NCI-H748 (cell line): ENCODE measurements around the gene MACROD2.

ENCODE experiments used
- DNase-seq: peaks from one replicate; lab custom pipeline; 2025; ENCODE audit not compliant: unreplicated experiment; lab: John Stamatoyannopoulos, UW

MACROD2 gene

DNA sequence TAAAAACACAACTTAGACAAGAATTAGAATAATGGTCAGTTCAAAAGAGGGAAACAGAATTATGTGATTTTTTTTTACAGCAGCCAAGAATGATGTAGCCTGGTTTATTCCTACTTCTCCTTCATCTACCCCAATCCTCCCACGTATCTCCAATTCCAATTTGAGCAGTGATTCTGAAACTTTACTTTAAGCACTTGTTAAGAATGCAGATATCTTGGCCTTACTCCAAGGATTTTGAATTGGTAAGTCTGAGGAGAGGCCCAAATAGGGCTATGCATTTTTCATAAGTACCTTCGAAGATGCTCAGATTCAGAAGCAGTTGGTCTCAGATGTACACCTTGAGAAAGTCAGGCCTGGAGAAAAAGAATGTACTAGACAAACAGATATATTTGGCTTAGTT is 575.5 kb downstream of the MACROD2 start:
- DNase-seq = no peak

DNA sequence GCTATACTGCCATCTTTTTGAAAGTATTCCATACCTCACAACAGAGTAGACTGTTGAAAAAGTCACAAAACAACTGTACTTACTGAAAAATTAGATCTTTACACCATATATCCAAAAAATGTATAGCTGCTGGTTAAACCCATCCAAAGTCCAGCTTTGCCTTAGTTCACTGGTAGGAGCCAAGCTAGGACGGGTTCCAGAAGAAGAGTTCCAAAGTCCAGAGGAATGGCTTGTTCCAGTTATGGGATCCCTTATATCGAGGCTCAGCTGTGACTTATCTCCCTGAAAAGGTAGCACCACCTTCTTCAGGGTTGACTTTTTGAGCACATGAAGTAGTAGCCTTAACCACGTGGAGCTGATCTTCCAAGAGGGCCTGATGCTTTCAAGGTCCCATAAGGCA is 578.4 kb downstream of the MACROD2 start:
- DNase-seq = no peak

DNA sequence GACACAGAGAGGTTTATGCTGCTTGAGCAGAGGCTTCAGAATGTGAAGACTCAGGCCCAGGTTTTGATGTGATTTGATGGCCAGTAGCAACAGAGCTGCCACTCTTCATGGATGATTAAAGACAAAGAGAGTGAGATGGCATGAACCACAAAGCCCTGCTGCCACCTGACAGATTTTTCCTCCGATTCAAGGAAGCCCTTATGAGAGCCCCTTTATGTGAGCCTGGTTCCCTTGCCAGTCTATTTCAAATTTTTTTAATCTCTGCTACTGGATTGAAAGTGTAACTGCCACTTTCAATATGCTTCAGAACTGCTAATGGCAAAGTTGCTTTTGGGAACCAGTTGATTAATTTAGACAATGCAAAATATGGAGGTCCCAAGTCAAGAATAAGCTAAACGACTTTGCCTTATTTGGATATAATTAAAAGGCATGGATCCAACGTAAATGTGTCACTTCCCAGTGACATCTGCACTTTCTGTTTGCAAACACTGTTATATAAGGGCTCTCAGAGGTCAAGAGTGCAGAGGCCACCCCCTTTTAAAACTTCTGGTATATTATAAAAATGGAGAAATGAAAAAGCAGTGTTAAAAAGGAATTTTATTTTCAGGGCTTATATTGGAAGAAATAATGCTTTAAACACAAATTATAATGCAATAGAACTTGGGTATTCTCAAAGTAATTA is 581.0 kb downstream of the MACROD2 start:
- no peak for DNase-seq

DNA sequence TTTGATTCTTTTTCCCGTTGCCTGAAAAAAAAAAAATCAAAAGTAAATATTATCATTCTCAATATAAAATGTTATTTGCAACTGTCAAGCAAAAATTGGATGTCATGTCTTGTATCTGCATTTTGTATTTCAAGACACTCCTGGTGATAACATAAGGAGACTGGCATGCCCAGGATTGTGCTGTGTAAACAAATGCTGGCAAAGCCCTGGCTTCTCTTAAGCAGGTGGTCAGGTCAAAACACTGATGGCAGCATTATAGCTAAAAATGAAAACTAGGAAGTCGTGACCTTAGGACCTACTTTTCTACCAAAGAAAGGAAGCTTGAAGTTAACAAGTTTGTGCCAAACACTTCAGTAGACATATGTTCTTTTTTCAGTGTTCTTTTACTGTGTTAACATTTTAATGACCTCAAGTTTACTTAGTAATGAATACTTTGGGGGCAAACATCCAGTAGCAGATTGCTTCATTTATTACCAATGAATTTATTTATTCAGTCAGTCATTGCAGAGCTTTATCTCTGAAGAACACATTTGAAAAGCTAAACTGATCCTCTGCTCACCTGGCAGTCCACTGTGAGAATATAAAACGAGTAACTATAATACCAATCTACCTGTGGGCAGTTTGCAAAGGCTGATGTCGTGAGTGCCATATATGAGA is 585.2 kb downstream of the MACROD2 start:
- peak; percentile 88 for DNase-seq

DNA sequence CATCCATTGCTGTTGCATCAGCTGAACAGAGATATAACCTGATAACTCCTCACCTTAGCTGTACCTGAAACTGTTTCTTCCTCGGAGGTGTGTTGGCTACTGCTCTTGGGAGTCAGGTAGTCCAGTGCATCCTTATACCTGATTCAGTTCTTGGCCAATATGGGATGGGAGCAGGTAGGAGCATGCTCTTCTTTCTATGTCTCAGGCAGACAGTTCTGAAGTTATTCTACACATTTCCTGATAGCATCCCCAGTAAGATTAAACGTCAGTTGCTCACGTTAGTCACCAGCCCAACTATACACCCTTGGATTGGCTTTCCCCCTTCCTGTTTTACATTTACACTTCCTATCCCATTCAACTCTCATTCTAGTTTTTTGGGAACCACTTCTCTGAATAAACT is 586.4 kb downstream of the MACROD2 start:
- no peak for DNase-seq

DNA sequence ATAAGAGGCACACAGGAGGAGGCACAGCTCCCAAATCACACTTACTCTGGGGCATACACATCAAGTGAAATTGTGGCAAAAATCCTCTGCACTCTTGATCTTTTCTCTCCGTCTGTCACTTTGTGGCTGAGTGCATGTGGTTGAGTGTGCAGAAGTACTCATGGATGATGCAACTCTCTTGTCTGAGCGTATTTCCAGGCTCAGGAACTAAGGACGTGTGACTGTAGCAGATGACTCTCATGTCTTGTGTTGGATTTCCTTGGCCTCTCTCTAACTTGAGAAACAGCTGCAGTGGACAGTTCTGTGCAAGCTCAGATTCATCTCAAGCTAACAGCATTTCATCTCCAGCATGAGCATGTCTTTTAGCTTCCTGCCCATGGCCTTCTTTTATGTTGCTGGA is 587.5 kb downstream of the MACROD2 start:
- DNase-seq = no peak

DNA sequence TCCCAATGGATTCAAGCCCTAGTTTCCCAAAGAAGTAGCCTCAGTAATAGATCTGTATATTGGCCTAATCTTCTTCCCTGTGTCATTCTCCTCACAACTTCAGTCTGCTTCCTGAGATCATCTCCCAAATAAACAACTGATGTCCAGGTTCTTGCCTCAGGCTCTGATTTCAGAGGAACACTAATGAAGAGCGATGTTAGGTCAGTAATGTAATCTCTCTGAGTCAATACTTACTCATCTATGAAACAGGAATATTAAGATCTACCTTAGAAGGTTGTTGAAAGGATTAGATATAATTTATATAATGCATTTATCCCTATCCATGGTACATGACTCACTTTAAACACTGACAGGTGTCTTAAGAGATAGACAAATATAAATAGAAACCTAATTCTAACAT is 588.1 kb downstream of the MACROD2 start:
- peak; percentile 79 for DNase-seq

DNA sequence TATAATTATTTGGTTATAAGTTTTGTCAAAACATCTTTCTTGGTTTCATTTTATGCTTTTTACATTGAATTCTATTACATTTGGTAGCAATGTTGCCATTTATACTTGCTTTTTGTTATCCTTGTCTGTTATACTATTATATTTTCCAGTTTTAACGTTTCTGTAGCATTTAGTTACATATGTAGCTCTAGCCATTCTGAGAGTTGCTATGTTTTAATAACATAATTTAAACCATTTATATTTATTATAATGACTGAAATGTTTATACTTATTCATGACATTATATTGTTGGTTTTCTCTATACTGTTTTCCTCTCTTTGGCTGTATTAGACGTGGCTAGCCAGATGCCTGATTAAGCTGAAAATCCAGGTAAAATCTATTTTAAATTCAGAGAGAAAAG is 594.1 kb downstream of the MACROD2 start:
- DNase-seq = no peak

DNA sequence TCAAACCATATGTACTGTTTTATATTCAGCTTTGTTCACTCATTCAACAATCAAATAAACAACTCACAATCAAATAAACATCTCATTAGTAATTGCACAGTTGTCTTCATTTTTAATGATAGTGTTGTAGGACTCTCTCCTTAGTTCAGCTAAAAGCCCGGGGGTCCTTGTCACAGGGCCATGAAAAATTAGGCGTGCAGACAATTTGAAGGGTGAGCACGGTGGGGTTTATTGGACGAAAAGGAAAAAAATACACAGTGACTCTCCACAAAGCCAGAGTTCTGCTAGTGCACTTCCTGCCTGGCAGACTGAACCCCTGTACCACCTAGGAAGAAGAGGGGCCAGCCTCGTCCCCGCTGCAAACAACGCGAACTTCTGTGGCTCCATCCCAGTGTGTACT is 599.7 kb downstream of the MACROD2 start:
- DNase-seq = no peak

DNA sequence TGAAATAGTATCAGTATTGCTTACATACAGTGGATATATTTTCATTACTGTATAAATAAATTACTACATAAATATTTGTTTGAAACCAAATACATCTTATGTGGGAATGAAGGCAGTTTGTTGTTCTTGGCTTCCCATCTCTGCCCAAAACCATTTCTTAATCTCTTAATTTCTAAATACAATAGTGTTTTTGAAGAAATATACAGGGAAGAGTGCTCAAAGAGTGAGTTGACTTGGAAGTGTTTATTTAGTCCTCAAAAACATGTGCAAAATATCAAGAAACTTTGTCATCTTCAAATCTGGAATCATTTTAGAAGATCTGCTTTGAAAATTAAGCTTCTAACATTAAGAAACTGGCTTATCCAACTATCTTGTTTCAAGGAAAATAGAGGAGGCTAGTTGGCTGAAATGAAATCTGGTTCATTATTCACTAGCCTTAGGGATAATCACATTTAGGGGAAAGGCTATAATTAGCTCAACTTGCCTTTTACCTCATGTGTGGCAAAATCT is 601.9 kb downstream of the MACROD2 start:
- DNase-seq = peak; percentile 21

DNA sequence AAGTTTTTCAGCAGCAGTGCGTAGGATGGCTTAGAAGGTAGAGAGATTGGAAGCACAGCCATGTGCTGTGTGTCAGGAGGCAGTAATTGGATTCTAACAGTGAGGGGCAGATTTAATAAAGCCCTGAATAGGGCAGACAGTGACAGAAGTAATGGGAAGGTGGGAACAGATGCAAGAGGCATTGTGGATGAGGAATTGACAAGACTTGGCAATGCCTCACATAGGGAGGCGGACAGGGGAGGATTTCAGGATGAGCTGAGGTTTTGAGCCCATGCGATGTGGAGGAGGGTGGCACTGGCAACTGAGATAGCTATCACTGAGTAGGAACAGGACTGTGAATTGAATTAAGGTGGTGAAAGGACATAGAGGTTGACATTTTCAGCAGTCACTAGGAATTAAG is 604.3 kb downstream of the MACROD2 start:
- no peak for DNase-seq

DNA sequence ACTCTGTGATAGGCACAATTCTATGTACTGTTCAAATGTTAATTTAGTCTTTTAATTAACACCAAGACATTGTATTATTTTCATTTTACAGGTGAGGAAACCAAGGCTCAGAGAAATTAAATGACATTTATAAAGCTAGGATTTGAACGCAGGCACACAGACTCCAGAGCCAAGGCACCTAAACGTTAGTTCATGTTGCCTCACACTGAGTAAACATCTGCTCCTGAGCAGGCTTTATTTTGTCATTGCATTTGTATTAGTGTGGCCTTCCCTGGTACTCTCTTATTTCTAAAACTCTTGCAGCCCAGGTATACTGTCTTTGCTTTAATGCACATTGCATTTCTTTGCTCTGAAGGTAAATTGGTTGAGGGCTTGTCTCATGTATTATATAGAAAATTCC is 605.2 kb downstream of the MACROD2 start:
- DNase-seq = no peak

DNA sequence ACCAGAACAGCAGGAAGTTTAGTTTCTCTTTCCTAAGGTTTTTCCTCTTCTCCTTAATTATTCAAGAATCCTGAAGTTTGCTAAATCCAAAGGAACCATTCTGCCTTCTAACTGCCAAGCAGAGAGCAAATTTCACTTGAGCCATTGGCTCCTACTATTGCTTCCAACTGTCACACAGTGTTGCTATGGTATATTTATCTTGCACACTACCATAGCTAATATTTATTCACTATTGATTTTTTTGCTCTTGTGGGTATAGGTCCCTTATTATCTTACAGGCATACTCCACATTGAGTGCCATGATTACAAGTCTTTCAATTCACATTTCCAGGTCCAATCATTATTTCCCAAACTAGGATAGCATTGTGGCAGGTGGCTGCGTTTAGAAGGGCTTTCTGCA is 608.8 kb downstream of the MACROD2 start:
- peak; percentile 73 for DNase-seq

DNA sequence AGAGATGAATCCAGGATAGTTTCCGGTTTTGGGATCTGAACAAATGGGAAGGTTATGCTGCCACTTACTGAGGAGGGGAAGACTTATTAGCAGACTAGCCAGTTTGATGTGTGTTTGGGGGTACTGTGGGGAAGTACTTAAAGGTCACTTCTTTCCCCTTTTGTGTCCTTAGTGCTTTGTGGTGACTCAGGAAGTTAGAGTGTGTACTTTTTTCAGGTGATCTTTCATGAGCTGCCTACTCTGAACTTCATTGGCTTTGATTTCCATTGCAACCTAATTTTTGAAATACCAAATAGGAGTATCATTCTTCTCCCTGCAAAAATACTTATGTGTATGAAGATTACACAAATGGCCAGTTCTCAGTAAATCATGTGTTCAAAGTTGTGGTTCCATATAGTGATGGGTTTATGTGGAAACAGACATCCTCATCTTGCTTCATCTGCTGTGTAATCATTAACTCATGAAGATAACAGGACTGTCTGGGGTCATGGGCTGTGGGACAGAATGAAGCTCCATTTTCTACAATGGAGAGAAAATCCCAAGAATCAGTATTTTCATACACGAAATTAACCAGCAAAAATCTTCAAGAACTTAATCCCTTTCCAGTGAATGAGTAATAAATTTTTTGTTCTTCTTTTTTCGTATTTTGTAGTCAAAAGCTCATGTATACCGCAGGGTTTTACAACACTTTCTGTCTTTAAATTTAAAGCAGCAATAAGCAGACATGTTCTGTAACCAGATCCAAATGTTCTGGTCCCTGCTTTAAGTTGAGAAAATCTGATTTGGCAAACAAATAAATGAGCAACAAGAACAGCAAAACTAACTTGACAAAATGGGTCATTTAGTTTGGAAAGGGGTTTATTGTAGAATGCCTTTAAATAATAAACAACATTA is 614.3 kb downstream of the MACROD2 start:
- no peak for DNase-seq

DNA sequence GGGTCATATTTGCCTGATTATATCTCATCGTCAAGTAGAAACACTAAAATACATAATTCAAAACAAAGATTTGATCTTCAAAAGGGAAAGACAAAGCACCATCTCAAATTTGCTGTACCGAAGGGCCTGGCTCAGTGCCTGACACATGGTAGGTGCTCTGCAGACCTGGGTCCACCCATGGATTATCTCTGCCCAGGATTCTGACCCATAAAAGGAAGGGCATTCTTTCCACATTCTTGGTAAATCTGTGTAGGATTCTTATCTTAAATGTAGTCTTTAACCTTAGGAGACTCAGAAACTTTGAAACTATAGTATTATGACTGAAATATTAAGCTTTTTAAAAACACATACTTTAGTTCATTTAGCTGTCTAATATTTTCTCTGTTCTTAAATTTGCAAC is 616.2 kb downstream of the MACROD2 start:
- no peak for DNase-seq

DNA sequence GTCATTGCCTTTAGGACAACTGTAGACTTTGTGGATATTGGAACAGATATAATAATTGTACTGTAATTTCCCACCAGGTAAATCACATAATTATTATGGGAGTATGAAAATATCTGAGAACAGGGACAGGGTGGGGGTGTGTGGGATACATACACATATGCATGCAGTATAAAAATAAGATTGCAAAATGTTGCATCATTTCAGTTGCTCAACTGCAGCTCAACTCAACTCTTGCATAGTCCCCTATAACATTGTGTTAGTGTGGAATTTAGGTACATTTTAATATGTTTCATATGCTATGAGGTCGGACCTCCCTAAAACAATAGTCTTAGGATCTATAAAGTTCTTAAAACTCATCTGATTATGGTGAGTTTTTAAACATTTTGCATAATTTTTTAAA is 617.1 kb downstream of the MACROD2 start:
- DNase-seq = no peak

DNA sequence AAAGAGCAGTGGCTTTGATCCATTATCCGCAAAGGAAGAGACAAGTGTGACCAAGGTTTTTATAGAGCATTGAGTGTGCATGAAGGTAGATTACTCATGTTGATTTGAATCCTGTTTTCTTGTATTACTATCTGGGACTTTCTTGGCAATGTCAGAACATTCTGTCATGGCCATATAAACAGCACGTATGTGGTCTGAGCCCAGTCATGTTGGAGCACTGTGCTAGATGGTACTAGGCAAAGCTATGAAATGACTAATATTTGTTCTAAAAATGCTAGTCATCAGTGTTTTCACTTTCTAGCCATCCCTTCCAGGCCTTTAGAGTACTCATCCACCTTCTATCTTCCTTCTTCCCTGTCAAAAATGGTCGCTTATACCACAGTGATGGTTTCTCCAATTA is 620.7 kb downstream of the MACROD2 start:
- DNase-seq = no peak

DNA sequence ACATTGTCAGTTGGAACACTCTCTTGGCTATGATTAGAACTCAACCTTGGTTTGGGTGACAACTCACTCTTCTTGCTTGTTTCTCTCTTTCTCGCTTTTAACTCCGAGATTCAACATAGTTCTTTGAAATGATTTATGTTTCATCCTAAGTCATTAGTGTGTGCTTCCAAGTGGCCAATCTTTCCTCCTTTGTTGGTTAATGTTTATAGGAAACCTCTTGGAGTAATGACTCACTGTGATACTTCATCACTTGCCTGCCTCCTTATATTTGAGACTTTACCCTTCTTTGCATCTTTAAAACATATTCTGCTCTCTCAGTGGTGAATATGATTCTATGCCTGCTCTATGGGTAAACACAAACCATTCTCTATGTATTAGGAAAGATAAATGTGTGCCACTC is 621.8 kb downstream of the MACROD2 start:
- DNase-seq = no peak

DNA sequence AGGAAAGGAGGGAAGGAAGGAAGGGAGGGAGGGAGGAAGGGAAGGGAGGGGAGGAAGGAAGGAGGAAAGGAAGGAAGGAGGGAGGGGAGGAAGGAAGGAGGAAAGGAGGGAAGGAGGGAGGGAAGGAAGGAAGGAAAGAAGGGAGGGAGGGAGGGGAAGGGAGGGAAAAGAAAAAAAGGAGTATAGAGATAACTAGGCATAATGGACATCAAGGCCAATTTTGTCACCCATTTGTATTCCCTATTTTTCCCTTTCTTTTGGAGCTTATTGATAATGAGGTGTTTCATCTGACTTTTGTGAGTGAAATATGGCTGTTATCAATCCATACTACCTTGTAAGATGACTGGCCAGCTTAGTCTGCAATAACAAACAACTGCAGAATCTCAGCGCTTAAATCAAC is 624.1 kb downstream of the MACROD2 start:
- DNase-seq = no peak

DNA sequence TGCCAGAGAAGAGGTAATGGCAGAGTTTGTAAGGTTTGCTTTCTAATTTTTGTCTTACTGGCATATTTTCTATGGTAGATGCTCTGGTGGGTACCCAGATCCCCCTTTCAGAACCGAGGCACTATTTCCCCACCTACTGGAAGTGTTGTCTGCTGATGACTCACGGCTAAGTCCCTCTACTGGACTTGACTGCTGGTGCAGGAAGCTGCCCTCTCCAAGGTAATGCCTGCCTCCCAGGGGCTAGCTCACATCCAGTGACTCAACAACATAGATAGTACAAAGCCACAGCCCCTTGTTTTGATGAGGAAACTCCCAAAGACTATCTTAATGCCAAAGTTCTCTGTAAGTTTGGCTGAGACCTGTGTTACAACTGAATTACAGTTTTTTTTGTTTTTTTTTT is 627.5 kb downstream of the MACROD2 start:
- peak; percentile 25 for DNase-seq

DNA sequence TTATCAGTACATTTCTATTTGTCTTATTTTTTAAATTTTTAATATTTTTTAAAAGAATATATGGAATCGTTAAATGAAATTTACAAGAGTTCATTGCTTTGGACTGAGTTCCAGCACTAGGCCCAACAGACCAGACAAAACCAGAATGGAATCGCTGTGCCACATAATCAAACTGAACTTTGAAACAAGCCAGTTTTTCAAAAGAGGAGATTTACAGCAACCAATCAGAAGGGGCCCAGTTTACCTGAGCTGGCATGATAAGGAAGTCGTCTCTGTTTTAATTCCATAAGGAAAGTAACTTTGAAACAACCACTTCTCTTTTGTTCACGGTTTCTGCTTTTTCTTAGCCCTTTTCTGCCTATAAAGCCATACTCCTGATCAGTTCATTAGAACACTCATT is 635.7 kb downstream of the MACROD2 start:
- DNase-seq = no peak

DNA sequence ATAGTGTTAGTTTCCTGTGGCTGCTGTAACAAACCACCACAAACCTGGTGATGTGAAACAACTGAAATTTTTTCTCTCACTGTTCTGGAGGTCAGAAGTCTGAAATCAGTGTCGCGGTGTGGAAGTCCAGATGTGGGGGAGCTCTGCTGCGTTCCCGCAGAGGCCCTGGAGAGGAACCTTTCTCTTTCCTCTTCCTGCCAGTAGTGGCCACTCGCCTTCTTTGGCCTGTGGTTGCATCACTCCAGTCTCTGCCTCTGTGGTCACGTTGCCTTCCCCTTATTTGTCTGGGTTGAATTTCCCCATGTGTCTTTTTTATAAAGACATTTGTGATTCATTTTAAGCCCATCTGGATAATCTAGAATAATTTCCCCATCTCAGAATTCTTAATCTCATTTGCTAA is 637.6 kb downstream of the MACROD2 start:
- no peak for DNase-seq
